HTERT RPE-1 (cell line): ENCODE data around the gene EPYC.

Experiments used
- in situ Hi-C: fragments of 300-500 bp; cut with MboI; formaldehyde crosslinking; loops from 4 replicates; pipeline ENCODE4 v1.14.3; 2020; ENCODE audit warnings: low sequenced_read_pairs

EPYC gene

GRCh38 chr12:90920222-90920621 lies 84.5 kb downstream of the EPYC start:
- in situ Hi-C loops = no loop called here

- in situ Hi-C loops = no loop called here
These were observed 87.3 kb downstream of the EPYC start for GRCh38 chr12:90917431-90917830.

DNA sequence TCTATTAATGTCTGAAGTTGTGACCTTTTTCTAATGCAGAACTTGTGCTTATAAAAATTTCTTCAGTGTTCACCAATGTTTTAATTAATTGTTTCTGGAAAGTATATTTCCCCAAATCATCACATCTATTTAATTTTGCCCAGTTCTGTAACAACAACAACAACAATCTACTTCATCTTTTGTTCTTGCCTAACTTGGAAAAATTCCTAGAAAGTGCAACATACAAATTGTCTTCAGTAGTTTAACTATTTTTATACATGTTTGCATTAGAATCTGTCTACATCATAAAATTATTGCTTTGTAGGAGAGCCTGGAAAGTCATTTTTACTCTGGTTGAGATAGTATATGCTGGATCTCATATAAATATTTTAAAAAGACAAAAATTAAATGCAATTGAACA lies 88.3 kb downstream of the EPYC start:
- in situ Hi-C loops = no loop called here

DNA sequence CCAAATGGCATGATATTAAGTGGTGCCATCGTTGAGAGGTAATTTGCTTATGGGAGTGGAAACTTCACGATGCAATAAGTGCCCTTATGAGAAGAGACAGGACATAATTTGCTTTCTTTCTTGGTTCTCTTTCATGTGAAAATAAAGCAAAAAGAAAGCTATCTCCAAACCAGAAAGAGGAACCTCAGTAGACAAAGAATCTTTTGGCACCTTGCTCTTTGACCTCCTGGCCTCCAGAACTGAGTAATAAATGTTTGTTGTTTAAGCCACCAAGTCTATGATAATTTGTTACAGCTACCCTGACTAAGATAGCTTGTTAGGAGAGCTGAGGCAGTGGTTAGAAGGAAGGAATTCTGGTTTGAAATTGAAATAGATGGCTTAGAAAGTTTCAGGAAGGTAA lies 89.4 kb downstream of the EPYC start:
- in situ Hi-C loops = no loop called here
